ENCODE measurements around the gene VSTM4.

DNA sequence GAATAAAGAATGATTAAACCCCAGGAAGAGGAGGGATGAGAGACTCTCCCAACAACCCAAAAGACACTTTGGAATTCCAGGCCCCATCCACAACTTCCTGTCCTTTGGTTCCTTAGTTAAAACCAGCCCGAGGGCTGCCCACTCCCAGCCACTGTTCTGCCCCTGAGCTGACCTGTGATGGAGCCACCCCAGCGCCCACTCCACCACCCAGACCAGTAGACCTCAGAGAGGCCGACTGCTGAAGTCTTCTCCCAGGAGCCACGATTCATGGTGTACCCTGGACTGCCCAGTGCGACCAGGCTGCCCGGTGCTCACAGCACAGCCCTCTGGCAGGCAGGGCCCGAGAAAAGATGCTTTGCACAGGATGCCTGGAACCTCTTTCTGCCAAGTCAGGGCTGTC, 6.7 kb downstream of the VSTM4 start:
- TF ChIP-seq POU5F1 (IDR thresholded peaks at IDR 0.05; ENCODE audit: borderline replicate concordance, low read depth, low read length, partially characterized antibody) (no peak), RAD21 (CRISPR knock-in tag; conservative IDR thresholded peaks at IDR 0.05 in 1 of 2, IDR thresholded peaks at IDR 0.05 in 1 of 2) (no peak), NUFIP1 (IDR thresholded peaks at IDR 0.05; ENCODE audit: partially characterized antibody) (no peak), KDM2B (CRISPR knock-in tag; IDR thresholded peaks at IDR 0.05) (no peak), EZH2 (IDR thresholded peaks at IDR 0.05; ENCODE audit: borderline replicate concordance, low read depth, low read length) (no peak)
- TF ChIP-seq, protein P1, sequence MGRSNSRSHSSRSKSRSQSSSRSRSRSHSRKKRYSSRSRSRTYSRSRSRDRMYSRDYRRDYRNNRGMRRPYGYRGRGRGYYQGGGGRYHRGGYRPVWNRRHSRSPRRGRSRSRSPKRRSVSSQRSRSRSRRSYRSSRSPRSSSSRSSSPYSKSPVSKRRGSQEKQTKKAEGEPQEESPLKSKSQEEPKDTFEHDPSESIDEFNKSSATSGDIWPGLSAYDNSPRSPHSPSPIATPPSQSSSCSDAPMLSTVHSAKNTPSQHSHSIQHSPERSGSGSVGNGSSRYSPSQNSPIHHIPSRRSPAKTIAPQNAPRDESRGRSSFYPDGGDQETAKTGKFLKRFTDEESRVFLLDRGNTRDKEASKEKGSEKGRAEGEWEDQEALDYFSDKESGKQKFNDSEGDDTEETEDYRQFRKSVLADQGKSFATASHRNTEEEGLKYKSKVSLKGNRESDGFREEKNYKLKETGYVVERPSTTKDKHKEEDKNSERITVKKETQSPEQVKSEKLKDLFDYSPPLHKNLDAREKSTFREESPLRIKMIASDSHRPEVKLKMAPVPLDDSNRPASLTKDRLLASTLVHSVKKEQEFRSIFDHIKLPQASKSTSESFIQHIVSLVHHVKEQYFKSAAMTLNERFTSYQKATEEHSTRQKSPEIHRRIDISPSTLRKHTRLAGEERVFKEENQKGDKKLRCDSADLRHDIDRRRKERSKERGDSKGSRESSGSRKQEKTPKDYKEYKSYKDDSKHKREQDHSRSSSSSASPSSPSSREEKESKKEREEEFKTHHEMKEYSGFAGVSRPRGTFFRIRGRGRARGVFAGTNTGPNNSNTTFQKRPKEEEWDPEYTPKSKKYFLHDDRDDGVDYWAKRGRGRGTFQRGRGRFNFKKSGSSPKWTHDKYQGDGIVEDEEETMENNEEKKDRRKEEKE (IDR thresholded peaks at IDR 0.05; ENCODE audit: borderline replicate concordance in 1 of 2, control insufficient read depth in 1 of 2, low read depth in 2 of 2, low read length in 1 of 2), result no peak
